Left ventricle myocardium inferior (tissue), 1 donor: Measurements from ENCODE around the gene STK25. TPM values are rescaled to one million over a fixed set of nuclear protein-coding genes. Genes with fewer than 3 reads are reported as not detected.
"Not testable (repeated sequence)": the region's sequence is repeated elsewhere in the genome, so short reads cannot be mapped to it uniquely, and the experiment has no call there.

ENCODE experiments used
- DNase-seq: peaks from one replicate; pipeline ENCODE4 v3.0.0-alpha.2; 2020
- H3K27ac ChIP-seq: fragments of 200-600 bp; replicated peaks from 2 replicates; pipeline ENCODE4 v1.8.0; 2021
- H3K27me3 ChIP-seq: fragments of 200-600 bp; 2 replicates; pipeline ENCODE4 v1.8.0; 2021; ENCODE audit warnings: low read depth
- H3K36me3 ChIP-seq: fragments of 200-600 bp; 2 replicates; pipeline ENCODE4 v1.8.0; 2021
- H3K4me1 ChIP-seq: fragments of 200-600 bp; 2 replicates; pipeline ENCODE4 v1.8.0; 2021
- H3K4me3 ChIP-seq: fragments of 200-600 bp; 2 replicates; pipeline ENCODE4 v1.8.0; 2021; ENCODE audit warnings: mild to moderate bottlenecking, moderate library complexity
- H3K9me3 ChIP-seq: fragments of 200-600 bp; replicated peaks from 2 replicates; pipeline ENCODE4 v1.8.0; 2021
- intact Hi-C: fragments of 100-400 bp; cut with micrococcal nuclease; formaldehyde crosslinking; loops from one replicate; pipeline ENCODE4 v1.11.0; 2022
- microRNA-seq: library from miRNA; unstranded; fragments of <30 nt; microRNA quantifications from one replicate; pipeline ENCODE4 v1.2.0, GENCODE V29; 2020
- total RNA-seq: library from RNA; stranded (reverse); fragmentation: NEBNext Ultra II Directional; extraction: Animal tissue kit (Norgen Biotek cat#: 25700); gene quantifications from one replicate; pipeline ENCODE4 v1.2.1, GENCODE V29; 2021
- TF ChIP-seq, protein P1 (sequence below): fragments of 200-600 bp; IDR thresholded peaks from 2 replicates; pipeline ENCODE4 v1.8.0; 2021; ENCODE audit warnings: antibody characterized with exemption, mild to moderate bottlenecking, borderline replicate concordance
- donor health status: DM: no; HTN: yes; CAD: no; lungs with severe emphysema.

The STK25 gene
- total RNA-seq, 1 donor from 2014 or later, result 89.1 TPM

DNA sequence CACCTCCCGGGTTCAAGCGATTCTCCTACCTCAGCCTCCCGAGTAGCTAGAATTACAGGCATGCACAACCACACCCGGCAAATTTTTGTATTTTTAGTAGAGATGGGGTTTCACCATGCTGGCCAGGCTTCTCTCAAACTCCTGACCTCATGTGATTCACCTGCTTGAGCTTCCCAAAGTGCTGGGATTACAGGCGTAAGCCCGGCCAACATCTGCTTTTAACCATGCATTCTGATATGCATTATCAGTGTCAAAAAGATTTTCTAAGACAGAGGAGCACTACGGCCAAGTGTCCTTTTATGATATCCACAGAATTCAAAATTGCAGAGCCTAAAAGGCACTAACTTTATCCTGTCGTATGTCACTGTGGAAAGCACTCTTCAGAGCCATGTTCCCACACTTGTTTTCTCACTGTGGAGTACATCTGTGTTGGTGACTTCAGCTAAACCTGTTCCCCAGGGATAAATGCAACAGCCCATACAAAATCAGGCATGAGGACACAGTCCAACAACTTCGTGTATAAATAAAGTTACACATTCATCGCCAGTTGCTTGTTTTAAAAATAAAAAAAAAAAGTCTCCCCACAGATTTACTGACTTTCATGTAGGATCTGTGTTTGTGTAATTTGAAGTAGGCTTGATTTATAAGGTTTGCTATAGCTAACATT, 56.4 kb downstream of the STK25 start:
- Histone ChIP-seq H3K4me3 (no peak overlapping the region), H3K4me1 (no peaks in the 10 kb centered on the region), H3K27ac (no peak overlapping the region), H3K9me3 (no peaks in the 10 kb centered on the region), H3K27me3 (no peaks in the 10 kb centered on the region), H3K36me3 (peaks cover 15% of the 10 kb centered on the region)
- TF ChIP-seq, protein P1, sequence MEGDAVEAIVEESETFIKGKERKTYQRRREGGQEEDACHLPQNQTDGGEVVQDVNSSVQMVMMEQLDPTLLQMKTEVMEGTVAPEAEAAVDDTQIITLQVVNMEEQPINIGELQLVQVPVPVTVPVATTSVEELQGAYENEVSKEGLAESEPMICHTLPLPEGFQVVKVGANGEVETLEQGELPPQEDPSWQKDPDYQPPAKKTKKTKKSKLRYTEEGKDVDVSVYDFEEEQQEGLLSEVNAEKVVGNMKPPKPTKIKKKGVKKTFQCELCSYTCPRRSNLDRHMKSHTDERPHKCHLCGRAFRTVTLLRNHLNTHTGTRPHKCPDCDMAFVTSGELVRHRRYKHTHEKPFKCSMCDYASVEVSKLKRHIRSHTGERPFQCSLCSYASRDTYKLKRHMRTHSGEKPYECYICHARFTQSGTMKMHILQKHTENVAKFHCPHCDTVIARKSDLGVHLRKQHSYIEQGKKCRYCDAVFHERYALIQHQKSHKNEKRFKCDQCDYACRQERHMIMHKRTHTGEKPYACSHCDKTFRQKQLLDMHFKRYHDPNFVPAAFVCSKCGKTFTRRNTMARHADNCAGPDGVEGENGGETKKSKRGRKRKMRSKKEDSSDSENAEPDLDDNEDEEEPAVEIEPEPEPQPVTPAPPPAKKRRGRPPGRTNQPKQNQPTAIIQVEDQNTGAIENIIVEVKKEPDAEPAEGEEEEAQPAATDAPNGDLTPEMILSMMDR, result no peak
- intact Hi-C loops, result no loop called here
- no peak for DNase-seq

DNA sequence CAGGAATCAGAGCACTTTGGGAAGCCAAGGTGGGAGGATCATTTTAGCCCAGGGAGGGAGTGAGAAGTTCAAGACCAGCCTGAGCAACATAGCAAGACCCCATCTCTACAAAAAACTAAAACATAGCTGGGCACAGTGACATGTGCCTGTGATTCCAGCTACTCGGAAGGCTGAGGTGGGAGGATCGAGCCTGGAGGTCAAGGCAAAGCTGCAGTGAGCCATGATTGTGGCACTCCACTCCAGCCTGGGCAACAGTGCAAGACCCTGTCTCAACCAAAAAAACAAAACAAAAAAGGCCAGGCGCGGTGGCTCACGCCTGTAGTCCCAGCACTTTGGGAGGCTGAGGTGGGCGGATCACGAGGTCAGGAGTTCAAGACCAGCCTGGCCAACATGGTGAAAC, 58.3 kb downstream of the STK25 start:
- H3K27ac ChIP-seq, H3K27me3 ChIP-seq, intact Hi-C loops, H3K4me3 ChIP-seq, DNase-seq, H3K4me1 ChIP-seq, H3K9me3 ChIP-seq: not testable (repeated sequence)
- peaks cover 25% of the 10 kb centered on the region for H3K36me3 ChIP-seq

DNA sequence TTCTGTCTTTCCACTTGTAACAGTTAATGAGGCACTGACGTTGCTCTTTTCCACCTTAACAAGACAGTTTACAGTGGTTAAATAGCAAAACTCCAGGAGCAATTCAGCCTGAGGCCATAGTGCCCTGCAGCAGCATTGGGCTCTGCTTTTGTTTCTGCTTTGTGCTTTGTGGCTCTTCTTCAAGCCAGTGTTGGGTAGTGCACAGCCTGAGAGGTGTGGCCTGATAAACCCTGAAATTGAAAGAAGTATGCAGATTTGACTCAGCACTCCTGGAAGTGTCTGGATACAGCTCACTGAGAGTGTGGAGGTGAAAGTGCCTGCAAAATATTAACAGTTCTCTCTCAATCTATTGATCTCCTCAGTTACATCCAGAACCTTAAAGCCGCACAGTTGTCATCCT, 63.0 kb downstream of the STK25 start:
- Histone ChIP-seq H3K4me3 (no peak overlapping the region), H3K4me1 (no peaks in the 10 kb centered on the region), H3K27ac (no peak overlapping the region), H3K27me3 (no peaks in the 10 kb centered on the region), H3K9me3 (no peaks in the 10 kb centered on the region), H3K36me3 (peaks cover 69% of the 10 kb centered on the region)
- intact Hi-C loops, result no loop called here
- TF ChIP-seq, protein P1, result no peak
- no peak for DNase-seq

DNA sequence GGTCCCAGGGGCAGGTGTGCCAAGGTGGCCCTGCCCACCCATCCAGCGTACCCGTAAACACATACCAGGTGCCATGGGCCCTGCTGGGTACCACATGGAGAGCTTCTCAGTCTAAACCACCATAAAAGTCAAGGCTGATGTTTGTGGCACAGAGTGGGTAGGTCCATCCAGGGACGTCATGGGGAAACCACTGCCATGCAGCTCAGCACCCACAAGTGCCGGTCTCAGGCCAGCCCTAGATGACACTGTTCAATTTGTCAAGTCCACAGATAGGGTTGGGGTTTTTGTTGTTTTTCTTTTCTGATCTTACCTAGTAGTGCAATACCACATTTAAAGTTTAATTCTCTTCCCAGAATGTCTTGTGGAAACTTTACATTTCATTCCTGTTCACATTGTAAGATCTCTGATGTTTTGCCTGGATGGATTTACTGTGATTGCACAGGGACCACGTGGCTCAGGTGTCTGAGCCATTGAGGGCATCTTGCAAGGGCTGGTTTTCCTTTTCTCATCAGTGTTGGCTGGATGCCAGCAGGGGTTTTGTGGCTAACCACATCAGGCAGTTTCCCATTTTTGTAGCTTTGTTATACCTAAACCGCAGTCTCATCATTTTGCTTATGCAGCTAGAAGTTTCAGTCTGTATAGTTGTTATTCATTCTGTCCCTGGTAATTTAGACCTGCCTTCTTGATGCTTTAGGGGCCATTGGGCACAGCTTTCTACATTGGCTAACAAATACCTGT, 64.7 kb downstream of the STK25 start:
- no peaks in the 10 kb centered on the region for H3K9me3 ChIP-seq
- H3K36me3 ChIP-seq, result peaks cover 76% of the 10 kb centered on the region
- no peaks in the 10 kb centered on the region for H3K27me3 ChIP-seq
- H3K4me1 ChIP-seq, result no peaks in the 10 kb centered on the region
- intact Hi-C loops, result no loop called here
- TF ChIP-seq, protein P1, result no peak
- DNase-seq, result peak; percentile 27
- no peak overlapping the region for H3K27ac ChIP-seq
- no peak overlapping the region for H3K4me3 ChIP-seq

Small RNA genes lying within 50 kb of the gene (microRNA-seq; reads per million reads assigned to microRNA genes)
- gene MIR3133, result not detected

Other genes starting within 250 kb of the STK25 start
- 365 TPM for gene HDLBP, start 192.9 kb downstream of the STK25 start, total RNA-seq
- 187 TPM for gene SEPTIN2, start 192.7 kb downstream of the STK25 start, total RNA-seq
- 16.5 TPM for gene FARP2, start 152.3 kb downstream of the STK25 start, total RNA-seq
- 2.4 TPM for gene BOK, start 50.2 kb upstream of the STK25 start, total RNA-seq
- gene THAP4, start 128.6 kb upstream of the STK25 start, total RNA-seq, result 68.8 TPM
- gene ATG4B, start 129.1 kb upstream of the STK25 start, total RNA-seq, result 39.9 TPM
- 10.6 TPM for gene DTYMK, start 178.2 kb upstream of the STK25 start, total RNA-seq
- gene ING5, start 193.5 kb upstream of the STK25 start, total RNA-seq, result 20.0 TPM
- 17.8 TPM for gene D2HGDH, start 226.0 kb upstream of the STK25 start, total RNA-seq